Vagina (tissue), 2 donors: ENCODE measurements around the gene MEX3C. TPM values are rescaled to one million over a fixed set of nuclear protein-coding genes. Genes with fewer than 3 reads are reported as not detected.

Source experiments
- DNase-seq, 2 donors: peaks; one replicate each; pipeline ENCODE4 v3.0.0-alpha.2; 2017; ENCODE audit errors: extremely low spot score in 2 of 2
- H3K27ac ChIP-seq: fragments of 200-600 bp; sonication (generic); one replicate; pipeline ENCODE4 v1.5.1; 2019
- H3K27me3 ChIP-seq: fragments of 200-600 bp; sonication (generic); one replicate; pipeline ENCODE4 v1.5.1; 2019
- H3K36me3 ChIP-seq, 2 donors: fragments of 200-600 bp; sonication (generic); one replicate each; pipeline ENCODE4 v1.5.1; 2017 to 2019
- H3K4me1 ChIP-seq: fragments of 200-600 bp; sonication (generic); one replicate; pipeline ENCODE4 v1.5.1; 2019
- H3K4me3 ChIP-seq, 2 donors: fragments of 200-600 bp; sonication (generic); 1 replicate in 1 of 2; 2 replicates in 1 of 2; pipeline ENCODE4 v1.5.1; 2016 to 2019
- H3K9me3 ChIP-seq: fragments of 200-600 bp; sonication (generic); one replicate; pipeline ENCODE4 v1.5.1; 2019
- CTCF ChIP-seq, 3 experiments: fragments of 450-650 bp in 2 of 3; fragments of 200-600 bp in 1 of 3; sonication (generic) in 1 of 3; IDR thresholded peaks; one replicate each; pipeline ENCODE4 v1.5.1; 2017 to 2019; ENCODE audit warnings: antibody characterized with exemption in 3 of 3, mild to moderate bottlenecking in 2 of 3, moderate library complexity in 2 of 3
- POLR2A ChIP-seq, 2 donors: fragments of 450-650 bp; IDR thresholded peaks; one replicate each; pipeline ENCODE4 v1.6.1; 2017; ENCODE audit warnings: antibody characterized with exemption in 2 of 2, mild to moderate bottlenecking in 2 of 2, moderate library complexity in 2 of 2
- POLR2AphosphoS5 ChIP-seq, 2 donors: sonication (generic); formaldehyde crosslinking; IDR thresholded peaks; one replicate each; pipeline ENCODE4 v1.9.0; 2017; ENCODE audit warnings: antibody characterized with exemption in 2 of 2, mild to moderate bottlenecking in 2 of 2, low read depth in 1 of 2; ENCODE audit not compliant: insufficient read depth in 1 of 2
- intact Hi-C: fragments of 100-400 bp; cut with DNase I; formaldehyde crosslinking; loops from one replicate; pipeline ENCODE4 v1.15.1; 2023
- total RNA-seq: library from RNA; depleted of rRNA; stranded (reverse); fragments of >200 nt; gene quantifications from one replicate; pipeline ENCODE4 v1.2.3, GENCODE V29; 2016

Gene MEX3C
- total RNA-seq, 1 donor from 2014 or later, result 20.4 TPM

- intact Hi-C loops, result no loop called here
- H3K27ac ChIP-seq, result no peak overlapping the region
- DNase-seq, result no peak
- H3K9me3 ChIP-seq, result no peaks in the 10 kb centered on the region
- no peaks in the 10 kb centered on the region for H3K36me3 ChIP-seq
- peaks cover 23% of the 10 kb centered on the region for H3K4me1 ChIP-seq
- no peaks in the 10 kb centered on the region for H3K27me3 ChIP-seq
- no peak for TF ChIP-seq POLR2A (IDR thresholded peaks at IDR 0.05)
- TF ChIP-seq CTCF (IDR thresholded peaks at IDR 0.05), result no peak
- TF ChIP-seq POLR2AphosphoS5 (IDR thresholded peaks at IDR 0.05; ENCODE audit: insufficient read depth in 1 of 2, low read depth in 1 of 2), result no peak
- no peak overlapping the region for H3K4me3 ChIP-seq
These were observed 13.9 kb downstream of the MEX3C start for GRCh38 chr18:51183372-51184090.

DNA sequence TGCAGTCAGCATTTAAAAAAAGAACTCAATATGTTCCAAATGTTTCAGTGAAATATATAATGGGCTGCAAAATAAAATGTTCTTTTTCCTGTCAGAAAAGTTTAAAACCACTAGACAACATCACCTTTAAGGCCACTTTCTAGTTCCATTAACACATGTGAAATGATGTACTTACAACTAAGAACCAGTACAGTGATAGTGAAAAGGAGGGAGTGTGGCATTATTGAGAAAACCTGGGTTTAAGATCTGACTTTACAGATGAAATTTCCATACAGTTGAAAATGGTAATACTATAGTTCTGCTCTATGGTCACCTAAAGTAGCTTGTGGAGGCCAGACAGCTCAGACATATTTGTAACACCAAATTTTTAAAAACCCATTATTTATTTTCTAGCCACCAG, 14.7 kb downstream of the MEX3C start:
- Histone ChIP-seq H3K9me3 (no peaks in the 10 kb centered on the region), H3K36me3 (no peaks in the 10 kb centered on the region), H3K4me1 (peaks cover 18% of the 10 kb centered on the region), H3K27ac (no peak overlapping the region), H3K27me3 (no peaks in the 10 kb centered on the region), H3K4me3 (no peak overlapping the region)
- intact Hi-C loops, result no loop called here
- no peak for TF ChIP-seq CTCF (IDR thresholded peaks at IDR 0.05)
- TF ChIP-seq POLR2A (IDR thresholded peaks at IDR 0.05), result no peak
- TF ChIP-seq POLR2AphosphoS5 (IDR thresholded peaks at IDR 0.05; ENCODE audit: insufficient read depth in 1 of 2, low read depth in 1 of 2), result no peak
- no peak for DNase-seq

GRCh38 chr18:51171625-51172259, 25.7 kb downstream of the MEX3C start:
- Histone ChIP-seq H3K4me1 (no peaks in the 10 kb centered on the region), H3K36me3 (peaks cover 0 to 8% of the 10 kb centered on the region in 2 donors), H3K4me3 (no peak overlapping the region), H3K27ac (no peak overlapping the region), H3K9me3 (no peaks in the 10 kb centered on the region), H3K27me3 (no peaks in the 10 kb centered on the region)
- DNase-seq, result no peak
- TF ChIP-seq POLR2AphosphoS5 (IDR thresholded peaks at IDR 0.05; ENCODE audit: insufficient read depth in 1 of 2, low read depth in 1 of 2) (no peak), CTCF (IDR thresholded peaks at IDR 0.05) (no peak), POLR2A (IDR thresholded peaks at IDR 0.05) (no peak)
- intact Hi-C loops, result no loop called here

DNA sequence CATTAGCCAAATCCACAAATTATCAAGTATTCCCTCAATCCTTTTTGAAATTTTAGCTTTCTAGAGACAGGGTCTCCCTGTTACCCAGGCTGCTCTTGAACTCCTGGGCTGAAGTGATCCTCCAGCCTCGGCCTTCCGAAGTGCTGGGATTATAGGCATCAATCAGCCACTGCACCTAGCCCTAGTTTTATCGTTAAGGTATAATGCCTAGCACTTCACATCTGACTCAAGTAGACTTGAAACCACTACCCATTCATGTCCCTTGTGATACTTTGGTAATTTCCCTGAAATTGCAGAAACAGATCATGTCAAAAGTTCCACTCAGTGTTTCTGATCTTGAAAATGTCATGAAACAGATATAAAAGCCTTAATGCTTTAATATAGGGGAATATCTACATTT, 26.3 kb downstream of the MEX3C start:
- H3K27ac ChIP-seq, result no peak overlapping the region
- H3K36me3 ChIP-seq, result peaks cover 0 to 3% of the 10 kb centered on the region in 2 donors
- intact Hi-C loops, result no loop called here
- no peaks in the 10 kb centered on the region for H3K9me3 ChIP-seq
- TF ChIP-seq POLR2AphosphoS5 (IDR thresholded peaks at IDR 0.05; ENCODE audit: insufficient read depth in 1 of 2, low read depth in 1 of 2) (no peak), CTCF (IDR thresholded peaks at IDR 0.05) (no peak), POLR2A (IDR thresholded peaks at IDR 0.05) (no peak)
- no peaks in the 10 kb centered on the region for H3K4me1 ChIP-seq
- DNase-seq, result no peak
- H3K27me3 ChIP-seq, result no peaks in the 10 kb centered on the region
- no peak overlapping the region for H3K4me3 ChIP-seq

- H3K4me3 ChIP-seq, result no peak overlapping the region
- H3K27ac ChIP-seq, result no peak overlapping the region
- no peak for TF ChIP-seq CTCF (IDR thresholded peaks at IDR 0.05)
- TF ChIP-seq POLR2A (IDR thresholded peaks at IDR 0.05), result no peak
- TF ChIP-seq POLR2AphosphoS5 (IDR thresholded peaks at IDR 0.05; ENCODE audit: insufficient read depth in 1 of 2, low read depth in 1 of 2), result no peak
- no peaks in the 10 kb centered on the region for H3K36me3 ChIP-seq
- H3K4me1 ChIP-seq, result no peaks in the 10 kb centered on the region
- no peak for DNase-seq
- no peaks in the 10 kb centered on the region for H3K9me3 ChIP-seq
- intact Hi-C loops, result no loop called here
- H3K27me3 ChIP-seq, result no peaks in the 10 kb centered on the region
These were observed 26.8 kb downstream of the MEX3C start for GRCh38 chr18:51170664-51171063.
